ENCODE data around the gene SCAF4. TPM values are rescaled to one million over a fixed set of nuclear protein-coding genes. Genes with fewer than 3 reads are reported as not detected.

Gene SCAF4
- total RNA-seq, 2 experiments from 2014 or later: 25.9 to 87.3 TPM

- Histone ChIP-seq H3K9me3 (ENCODE audit: low read length) (no peaks in the 10 kb centered on the region), H2AFZ (ENCODE audit: low read length) (no peak overlapping the region), H3K4me1 (ENCODE audit: insufficient read depth, low read length, poor library complexity, severe bottlenecking) (no peaks in the 10 kb centered on the region), H3K9me2 (ENCODE audit: insufficient read depth, low read length) (no peaks in the 10 kb centered on the region), H3K79me2 (ENCODE audit: insufficient read depth, low read depth, low read length) (no peaks in the 10 kb centered on the region), H3K27ac (ENCODE audit: low read depth, low read length, poor library complexity, severe bottlenecking) (no peak overlapping the region), H3K4me3 (ENCODE audit: low read depth, low read length, poor library complexity, severe bottlenecking) (no peak overlapping the region), H4K20me1 (ENCODE audit: insufficient read depth, low read length) (no peaks in the 10 kb centered on the region), H3K36me3 (ENCODE audit: insufficient read depth, low read length) (peaks cover 97% of the 10 kb centered on the region), H3K4me2 (ENCODE audit: low read length) (no peak overlapping the region)
- TF ChIP-seq, protein P1, sequence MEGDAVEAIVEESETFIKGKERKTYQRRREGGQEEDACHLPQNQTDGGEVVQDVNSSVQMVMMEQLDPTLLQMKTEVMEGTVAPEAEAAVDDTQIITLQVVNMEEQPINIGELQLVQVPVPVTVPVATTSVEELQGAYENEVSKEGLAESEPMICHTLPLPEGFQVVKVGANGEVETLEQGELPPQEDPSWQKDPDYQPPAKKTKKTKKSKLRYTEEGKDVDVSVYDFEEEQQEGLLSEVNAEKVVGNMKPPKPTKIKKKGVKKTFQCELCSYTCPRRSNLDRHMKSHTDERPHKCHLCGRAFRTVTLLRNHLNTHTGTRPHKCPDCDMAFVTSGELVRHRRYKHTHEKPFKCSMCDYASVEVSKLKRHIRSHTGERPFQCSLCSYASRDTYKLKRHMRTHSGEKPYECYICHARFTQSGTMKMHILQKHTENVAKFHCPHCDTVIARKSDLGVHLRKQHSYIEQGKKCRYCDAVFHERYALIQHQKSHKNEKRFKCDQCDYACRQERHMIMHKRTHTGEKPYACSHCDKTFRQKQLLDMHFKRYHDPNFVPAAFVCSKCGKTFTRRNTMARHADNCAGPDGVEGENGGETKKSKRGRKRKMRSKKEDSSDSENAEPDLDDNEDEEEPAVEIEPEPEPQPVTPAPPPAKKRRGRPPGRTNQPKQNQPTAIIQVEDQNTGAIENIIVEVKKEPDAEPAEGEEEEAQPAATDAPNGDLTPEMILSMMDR (conservative IDR thresholded peaks at IDR 0.05; ENCODE audit: low read length): no peak
- no peak for TF ChIP-seq EZH2phosphoT487 (IDR thresholded peaks at IDR 0.05; ENCODE audit: borderline replicate concordance, low read depth, low read length)
- BruUV-seq (replicated peaks): no TSS peak
- intact Hi-C loops (cut with micrococcal nuclease; ENCODE audit: unreplicated experiment): no loop called here
- POLR2A ChIA-PET: interaction anchor here (0.9 to 1.5 kb wide), 3 partner anchors 8 to 20 kb away, joined by 3 to 6 read pairs (median 4); no protein-coding TSS in a partner anchor
- no peak for DNase-seq (ENCODE audit: low spot score)
- CTCF ChIA-PET (ENCODE audit: unreplicated experiment): interaction anchor here (0.8 kb wide), 1 partner anchor 12 kb away, joined by 3 read pairs; no protein-coding TSS in a partner anchor
These were observed 45.5 kb downstream of the SCAF4 start for GRCh38 chr21:31686272-31686915.

DNA sequence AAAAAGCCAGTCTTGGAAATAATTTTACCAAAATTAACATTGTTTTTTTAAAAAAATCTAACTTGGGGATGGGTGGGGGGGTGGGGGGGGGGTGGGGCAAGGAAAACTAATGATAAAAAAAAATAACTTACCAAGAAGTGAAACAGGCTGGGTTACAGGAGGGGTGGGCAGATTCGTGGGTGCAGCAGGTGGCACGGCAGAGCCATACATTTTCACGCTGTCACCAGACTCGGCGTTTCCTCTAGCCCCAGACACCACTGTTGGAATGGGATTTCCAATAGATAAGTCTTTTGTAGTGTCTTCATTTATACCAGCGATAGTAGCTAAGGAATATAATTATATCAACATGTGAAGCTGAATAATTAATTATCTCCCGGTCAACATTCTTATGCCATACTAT lies 47.0 kb downstream of the SCAF4 start:
- DNase-seq (ENCODE audit: low spot score): no peak
- no peak overlapping the region for H2AFZ ChIP-seq (ENCODE audit: low read length)
- no peaks in the 10 kb centered on the region for H3K79me2 ChIP-seq (ENCODE audit: insufficient read depth, low read depth, low read length)
- H3K36me3 ChIP-seq (ENCODE audit: insufficient read depth, low read length): peaks cover 97% of the 10 kb centered on the region
- TF ChIP-seq, protein P1 (conservative IDR thresholded peaks at IDR 0.05; ENCODE audit: low read length): no peak
- TF ChIP-seq EZH2phosphoT487 (IDR thresholded peaks at IDR 0.05; ENCODE audit: borderline replicate concordance, low read depth, low read length): no peak
- ChIA-PET CTCF (ENCODE audit: unreplicated experiment) (no interaction called here), POLR2A (no interaction called here)
- no peaks in the 10 kb centered on the region for H3K9me2 ChIP-seq (ENCODE audit: insufficient read depth, low read length)
- no peaks in the 10 kb centered on the region for H3K9me3 ChIP-seq (ENCODE audit: low read length)
- H3K4me2 ChIP-seq (ENCODE audit: low read length): no peak overlapping the region
- no peak overlapping the region for H3K4me3 ChIP-seq (ENCODE audit: low read depth, low read length, poor library complexity, severe bottlenecking)
- intact Hi-C loops (cut with micrococcal nuclease; ENCODE audit: unreplicated experiment): no loop called here
- H3K4me1 ChIP-seq (ENCODE audit: insufficient read depth, low read length, poor library complexity, severe bottlenecking): no peaks in the 10 kb centered on the region
- no TSS peak for BruUV-seq (replicated peaks)
- H4K20me1 ChIP-seq (ENCODE audit: insufficient read depth, low read length): no peaks in the 10 kb centered on the region
- H3K27ac ChIP-seq (ENCODE audit: low read depth, low read length, poor library complexity, severe bottlenecking): no peak overlapping the region

- H3K4me1 ChIP-seq (ENCODE audit: insufficient read depth, low read length, poor library complexity, severe bottlenecking): no peaks in the 10 kb centered on the region
- no peaks in the 10 kb centered on the region for H3K9me2 ChIP-seq (ENCODE audit: insufficient read depth, low read length)
- BruUV-seq (replicated peaks): no TSS peak
- no peak overlapping the region for H3K27ac ChIP-seq (ENCODE audit: low read depth, low read length, poor library complexity, severe bottlenecking)
- no peak overlapping the region for H3K4me3 ChIP-seq (ENCODE audit: low read depth, low read length, poor library complexity, severe bottlenecking)
- no peak overlapping the region for H3K4me2 ChIP-seq (ENCODE audit: low read length)
- no peak overlapping the region for H2AFZ ChIP-seq (ENCODE audit: low read length)
- ChIA-PET CTCF (ENCODE audit: unreplicated experiment) (no interaction called here), POLR2A (no interaction called here)
- no peaks in the 10 kb centered on the region for H3K9me3 ChIP-seq (ENCODE audit: low read length)
- no peak for DNase-seq (ENCODE audit: low spot score)
- H4K20me1 ChIP-seq (ENCODE audit: insufficient read depth, low read length): no peaks in the 10 kb centered on the region; the same call in 1 of the 2 replicates
- no peaks in the 10 kb centered on the region for H3K79me2 ChIP-seq (ENCODE audit: insufficient read depth, low read depth, low read length)
- TF ChIP-seq EZH2phosphoT487 (IDR thresholded peaks at IDR 0.05; ENCODE audit: borderline replicate concordance, low read depth, low read length): no peak
- TF ChIP-seq, protein P1 (conservative IDR thresholded peaks at IDR 0.05; ENCODE audit: low read length): peak; percentile 44; the same call in 1 of the 2 replicates
- intact Hi-C loops (cut with micrococcal nuclease; ENCODE audit: unreplicated experiment): no loop called here
- H3K36me3 ChIP-seq (ENCODE audit: insufficient read depth, low read length): peaks cover 98% of the 10 kb centered on the region
These were observed 48.9 kb downstream of the SCAF4 start for GRCh38 chr21:31683029-31683428.
